CD14-positive monocyte (primary cell): ENCODE data around the gene ZNF722. TPM values are rescaled to one million over a fixed set of nuclear protein-coding genes. Genes with fewer than 3 reads are reported as not detected.

Experiments
- DNase-seq, 3 donors: peaks; one replicate each; pipeline ENCODE4 v3.0.0-alpha.2; 2011 to 2022
- H2AFZ ChIP-seq: 2 replicates; pipeline ENCODE4 v1.6.0; 2012; ENCODE audit warnings: mild to moderate bottlenecking, low read depth, low read length, inconsistent platforms; ENCODE audit not compliant: insufficient read depth, poor library complexity, severe bottlenecking
- H3K27ac ChIP-seq, 2 donors: 1 replicate in 1 of 2; 2 replicates in 1 of 2; pipeline ENCODE4 v1.5.1; 2012 to 2013; ENCODE audit warnings: low read length in 2 of 2, control low read depth in 1 of 2, inconsistent platforms in 1 of 2, low read depth in 1 of 2, mild to moderate bottlenecking in 1 of 2
- H3K27me3 ChIP-seq, 2 donors: one replicate each; pipeline versions ENCODE4 v1.6.0 to v1.6.1; 2011 to 2013; ENCODE audit warnings: low read length in 2 of 2; ENCODE audit not compliant: control insufficient read depth in 2 of 2, insufficient read depth in 2 of 2
- H3K36me3 ChIP-seq, 2 donors: replicated peaks in 1 of 2; 1 replicate in 1 of 2; 2 replicates in 1 of 2; pipeline versions ENCODE4 v1.5.1 to v1.6.1; 2012 to 2013; ENCODE audit warnings: low read length in 2 of 2, control low read depth in 1 of 2, inconsistent platforms in 1 of 2, mild to moderate bottlenecking in 1 of 2; ENCODE audit not compliant: insufficient read depth in 2 of 2, control insufficient read depth in 1 of 2
- H3K4me1 ChIP-seq, 2 donors: 1 replicate in 1 of 2; 2 replicates in 1 of 2; pipeline versions ENCODE4 v1.5.1 to v1.6.1; 2012 to 2013; ENCODE audit warnings: low read length in 2 of 2, control low read depth in 1 of 2, inconsistent platforms in 1 of 2, mild to moderate bottlenecking in 1 of 2, moderate library complexity in 1 of 2; ENCODE audit not compliant: insufficient read depth in 2 of 2, control insufficient read depth in 1 of 2
- H3K4me2 ChIP-seq: replicated peaks from 2 replicates; pipeline ENCODE3; 2012; ENCODE audit warnings: low read length, moderate library complexity, mild to moderate bottlenecking; ENCODE audit not compliant: poor library complexity, severe bottlenecking; ENCODE audit errors: extremely low read depth
- H3K4me3 ChIP-seq, 3 experiments: fragments of 200-600 bp in 1 of 3; sonication (generic) in 1 of 3; replicated peaks in 1 of 3; 1 replicate in 2 of 3; 2 replicates in 1 of 3; pipeline ENCODE4 v1.5.1; 2011 to 2013; ENCODE audit warnings: low read length in 3 of 3, mild to moderate bottlenecking in 3 of 3, control low read depth in 2 of 3, low read depth in 2 of 3, inconsistent platforms in 1 of 3, moderate library complexity in 1 of 3
- H3K79me2 ChIP-seq: 2 replicates; pipeline ENCODE4 v1.6.0; 2012; ENCODE audit warnings: mild to moderate bottlenecking, control low read depth, inconsistent platforms, low read length, moderate library complexity; ENCODE audit not compliant: insufficient read depth
- H3K9ac ChIP-seq: 2 replicates; pipeline ENCODE4 v1.6.0; 2017; ENCODE audit warnings: low read length, mild to moderate bottlenecking; ENCODE audit not compliant: insufficient read depth, poor library complexity, severe bottlenecking
- H3K9me3 ChIP-seq, 2 donors: replicated peaks in 1 of 2; 1 replicate in 1 of 2; 2 replicates in 1 of 2; pipeline versions ENCODE4 v1.5.1 to v1.6.1; 2012 to 2013; ENCODE audit warnings: low read length in 2 of 2, control low read depth in 1 of 2; ENCODE audit not compliant: control insufficient read depth in 1 of 2, insufficient read depth in 1 of 2
- H4K20me1 ChIP-seq: 2 replicates; pipeline ENCODE4 v1.6.0; 2012; ENCODE audit warnings: mild to moderate bottlenecking, low read length, control low read depth, moderate library complexity; ENCODE audit not compliant: insufficient read depth
- H3K27ac Mint-ChIP-seq, 7 donors: one replicate each; pipeline ENCODE4 v1.8.0; 2020; ENCODE audit warnings: mild to moderate bottlenecking in 7 of 7, mixed read lengths in 7 of 7, moderate library complexity in 6 of 7, inconsistent platforms in 2 of 7
- H3K27me3 Mint-ChIP-seq, 3 donors: one replicate each; pipeline ENCODE4 v1.8.0; 2021 to 2022; ENCODE audit warnings: low read depth in 3 of 3, mild to moderate bottlenecking in 3 of 3, mixed read lengths in 3 of 3, moderate library complexity in 3 of 3, inconsistent platforms in 1 of 3
- H3K36me3 Mint-ChIP-seq, 2 donors: one replicate each; pipeline ENCODE4 v1.8.0; 2020; ENCODE audit warnings: mixed read lengths in 2 of 2, inconsistent platforms in 1 of 2, mild to moderate bottlenecking in 1 of 2
- H3K4me1 Mint-ChIP-seq: one replicate; pipeline ENCODE4 v1.8.0; 2020; ENCODE audit warnings: mild to moderate bottlenecking, mixed read lengths
- H3K4me3 Mint-ChIP-seq, 2 donors: one replicate each; pipeline ENCODE4 v1.8.0; 2020; ENCODE audit warnings: mild to moderate bottlenecking in 2 of 2, mixed read lengths in 2 of 2, moderate library complexity in 1 of 2
- H3K9me3 Mint-ChIP-seq, 7 donors: one replicate each; pipeline ENCODE4 v1.8.0; 2020 to 2022; ENCODE audit warnings: mixed read lengths in 7 of 7, mild to moderate bottlenecking in 6 of 7, moderate library complexity in 6 of 7, inconsistent platforms in 2 of 7
- WGBS: methylation state at CpG from one replicate; pipeline ENCODE4 v1.1.5; 2013; ENCODE audit warnings: missing lambda C conversion rate; ENCODE audit not compliant: insufficient coverage; 5-methylcytosine and 5-hydroxymethylcytosine counted together
- intact Hi-C, 2 donors: fragments of 100-400 bp; cut with micrococcal nuclease; formaldehyde crosslinking; loops; one replicate each; pipeline versions ENCODE4 v1.15.0 to v1.15.1; 2023
- polyA minus RNA-seq: library from RNA; depleted of rRNA, polyadenylated mRNA; stranded (reverse); fragments of >200 nt; gene quantifications from 2 replicates; pipeline ENCODE4 v1.2.3, GENCODE V29; 2012
- polyA plus RNA-seq, 3 donors: library from polyadenylated mRNA; depleted of rRNA in 1 of 3; unstranded in 2 of 3; stranded (reverse) in 1 of 3; fragments of 300-500 nt in 2 of 3; fragments of >200 nt in 1 of 3; fragmentation: Illumina TruSeq in 2 of 3; gene quantifications; 1 replicate in 2 of 3; 2 replicates in 1 of 3; pipeline ENCODE4 v1.2.3, GENCODE V29; 2012 to 2021
- total RNA-seq, 12 experiments: library from RNA in 1 of 12; stranded (reverse) in 1 of 12; fragments of 120-200 nt in 1 of 12; gene quantifications; one replicate each; pipeline ENCODE4 v1.2.4 and lab custom pipeline; 2013 to 2026; ENCODE audit warnings: mixed read lengths in 6 of 12, inconsistent platforms in 1 of 12
- TF ChIP-seq, protein P1 (sequence below): fragments of 200-600 bp; IDR thresholded peaks from one replicate; pipeline ENCODE4 v1.8.0; 2022; ENCODE audit warnings: antibody characterized with exemption, mild to moderate bottlenecking

The ZNF722 gene
- not detected for total RNA-seq (2013)
- polyA plus RNA-seq = not detected
- polyA minus RNA-seq = not detected in 2 replicates
- 0 to 0.58 (median 0) reads per million in 11 experiments for total RNA-seq (lab: John Stamatoyannopoulos, UW)

- no peaks in the 10 kb centered on the region for H3K4me1 ChIP-seq
- no peak within 1 kb of the TSS for H3K4me3 ChIP-seq
- H3K4me3 Mint-ChIP-seq = no peak within 1 kb of the TSS
- TF ChIP-seq, protein P1, sequence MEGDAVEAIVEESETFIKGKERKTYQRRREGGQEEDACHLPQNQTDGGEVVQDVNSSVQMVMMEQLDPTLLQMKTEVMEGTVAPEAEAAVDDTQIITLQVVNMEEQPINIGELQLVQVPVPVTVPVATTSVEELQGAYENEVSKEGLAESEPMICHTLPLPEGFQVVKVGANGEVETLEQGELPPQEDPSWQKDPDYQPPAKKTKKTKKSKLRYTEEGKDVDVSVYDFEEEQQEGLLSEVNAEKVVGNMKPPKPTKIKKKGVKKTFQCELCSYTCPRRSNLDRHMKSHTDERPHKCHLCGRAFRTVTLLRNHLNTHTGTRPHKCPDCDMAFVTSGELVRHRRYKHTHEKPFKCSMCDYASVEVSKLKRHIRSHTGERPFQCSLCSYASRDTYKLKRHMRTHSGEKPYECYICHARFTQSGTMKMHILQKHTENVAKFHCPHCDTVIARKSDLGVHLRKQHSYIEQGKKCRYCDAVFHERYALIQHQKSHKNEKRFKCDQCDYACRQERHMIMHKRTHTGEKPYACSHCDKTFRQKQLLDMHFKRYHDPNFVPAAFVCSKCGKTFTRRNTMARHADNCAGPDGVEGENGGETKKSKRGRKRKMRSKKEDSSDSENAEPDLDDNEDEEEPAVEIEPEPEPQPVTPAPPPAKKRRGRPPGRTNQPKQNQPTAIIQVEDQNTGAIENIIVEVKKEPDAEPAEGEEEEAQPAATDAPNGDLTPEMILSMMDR = no peak
- no peaks in the 10 kb centered on the region for H3K4me1 Mint-ChIP-seq
- H3K79me2 ChIP-seq = no peaks in the 10 kb centered on the region
- H3K9ac ChIP-seq = no peak within 1 kb of the TSS
- no peaks in the 10 kb centered on the region for H3K27me3 Mint-ChIP-seq
- intact Hi-C loops = no loop called here
- WGBS = 97% methylated on average over 7 of the region's 10 CpGs
- no peak within 1 kb of the TSS for H3K27ac ChIP-seq
- no peak for DNase-seq
- no peaks in the 10 kb centered on the region for H3K27me3 ChIP-seq
- peaks cover 19 to 72% (median 50%) of the 10 kb centered on the region in 7 donors for H3K9me3 Mint-ChIP-seq
- peak within 1 kb of the TSS in 1 of 7 donors; percentile 66 for H3K27ac Mint-ChIP-seq
- H4K20me1 ChIP-seq = no peaks in the 10 kb centered on the region
- no peak within 1 kb of the TSS for H2AFZ ChIP-seq
- H3K36me3 ChIP-seq = no peaks in the 10 kb centered on the region
- peaks cover 60 to 64% of the 10 kb centered on the region in 2 donors for H3K9me3 ChIP-seq
- no peaks in the 10 kb centered on the region for H3K36me3 Mint-ChIP-seq
- no peak within 1 kb of the TSS for H3K4me2 ChIP-seq
Measured at GRCh38 chr7:63998549-63998948, at the start of gene ZNF722. ZNF722 (plus strand) TSS chr7:63998849; CDS start chr7:63998962, 113 bp downstream.

DNA sequence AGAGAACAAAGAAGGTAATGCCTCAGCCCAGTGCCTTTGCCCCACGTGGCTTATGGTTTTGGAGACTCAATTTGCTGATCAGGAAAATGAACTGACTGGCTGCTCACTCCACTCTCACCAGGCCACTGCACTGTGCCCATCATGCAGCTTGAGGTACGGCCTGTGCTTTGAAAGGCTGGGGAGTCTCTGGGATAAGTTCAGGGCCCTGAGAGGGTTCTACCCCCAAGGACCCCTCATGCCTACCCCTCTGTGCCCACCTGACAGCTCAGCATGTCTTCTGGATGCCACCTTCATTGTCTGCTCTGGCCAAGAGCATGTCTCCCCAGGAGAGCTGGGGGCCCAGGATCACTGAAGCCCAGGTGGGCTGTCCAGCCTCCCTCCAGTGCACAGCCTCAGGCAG is 45.5 kb upstream of the ZNF722 start:
- peaks cover 14 to 57% (median 36%) of the 10 kb centered on the region in 7 donors for H3K9me3 Mint-ChIP-seq
- TF ChIP-seq, protein P1 = no peak
- H3K4me1 Mint-ChIP-seq = no peaks in the 10 kb centered on the region
- no peak for DNase-seq
- 38% methylated on average over 1 of the region's 2 CpGs for WGBS
- peaks cover 50 to 60% of the 10 kb centered on the region in 2 donors for H3K9me3 ChIP-seq
- peaks cover 0 to 1% (median 0%) of the 10 kb centered on the region in 3 donors for H3K27me3 Mint-ChIP-seq
- no peaks in the 10 kb centered on the region for H3K79me2 ChIP-seq
- H3K9ac ChIP-seq = no peak overlapping the region
- H3K36me3 ChIP-seq = no peaks in the 10 kb centered on the region
- no peaks in the 10 kb centered on the region for H3K4me1 ChIP-seq
- intact Hi-C loops = no loop called here
- no peak overlapping the region for H3K4me3 Mint-ChIP-seq
- peak overlapping the region in 1 of 7 donors; percentile 37 for H3K27ac Mint-ChIP-seq
- no peak overlapping the region for H3K4me3 ChIP-seq
- no peak overlapping the region for H3K4me2 ChIP-seq
- H2AFZ ChIP-seq = no peak overlapping the region
- H3K27ac ChIP-seq = no peak overlapping the region
- H3K27me3 ChIP-seq = no peaks in the 10 kb centered on the region
- no peaks in the 10 kb centered on the region for H3K36me3 Mint-ChIP-seq
- H4K20me1 ChIP-seq = no peaks in the 10 kb centered on the region
